ENCODE measurements around the gene ELP2. TPM values are rescaled to one million over a fixed set of nuclear protein-coding genes. Genes with fewer than 3 reads are reported as not detected.
"Not testable (repeated sequence)": the region's sequence is repeated elsewhere in the genome, so short reads cannot be mapped to it uniquely, and the experiment has no call there.

ELP2 gene
- total RNA-seq, 6 donors from 2014 or later, result 33.1 to 91.5 (median 58.3) TPM

DNA sequence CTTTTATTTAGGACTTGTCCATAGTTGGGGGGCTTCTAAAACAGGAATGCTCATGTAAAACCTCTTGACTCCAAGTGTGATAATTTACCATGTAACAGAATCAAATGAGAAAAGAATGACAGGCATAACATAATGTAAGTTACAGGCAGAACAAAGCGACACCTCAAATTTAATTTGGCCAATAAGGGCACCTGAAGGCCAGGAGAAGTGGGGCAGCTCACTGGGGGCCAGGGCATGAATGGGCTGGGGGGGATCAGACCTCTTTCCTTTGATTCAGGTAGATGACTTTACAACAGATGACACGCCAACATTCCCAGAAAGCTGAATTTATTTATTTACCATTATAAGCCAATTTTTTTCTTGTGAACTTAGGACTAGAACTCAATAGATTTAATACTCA lies 72.1 kb downstream of the ELP2 start:
- ATAC-seq (ENCODE audit: low FRiP score in 2 of 2), result no peak
- no peak overlapping the region for H3K4me3 ChIP-seq
- H3K27me3 ChIP-seq, result no peaks in the 10 kb centered on the region
- TF ChIP-seq EP300 (IDR thresholded peaks at IDR 0.05), result no peak
- TF ChIP-seq POLR2A (IDR thresholded peaks at IDR 0.05), result no peak
- TF ChIP-seq, protein P1, sequence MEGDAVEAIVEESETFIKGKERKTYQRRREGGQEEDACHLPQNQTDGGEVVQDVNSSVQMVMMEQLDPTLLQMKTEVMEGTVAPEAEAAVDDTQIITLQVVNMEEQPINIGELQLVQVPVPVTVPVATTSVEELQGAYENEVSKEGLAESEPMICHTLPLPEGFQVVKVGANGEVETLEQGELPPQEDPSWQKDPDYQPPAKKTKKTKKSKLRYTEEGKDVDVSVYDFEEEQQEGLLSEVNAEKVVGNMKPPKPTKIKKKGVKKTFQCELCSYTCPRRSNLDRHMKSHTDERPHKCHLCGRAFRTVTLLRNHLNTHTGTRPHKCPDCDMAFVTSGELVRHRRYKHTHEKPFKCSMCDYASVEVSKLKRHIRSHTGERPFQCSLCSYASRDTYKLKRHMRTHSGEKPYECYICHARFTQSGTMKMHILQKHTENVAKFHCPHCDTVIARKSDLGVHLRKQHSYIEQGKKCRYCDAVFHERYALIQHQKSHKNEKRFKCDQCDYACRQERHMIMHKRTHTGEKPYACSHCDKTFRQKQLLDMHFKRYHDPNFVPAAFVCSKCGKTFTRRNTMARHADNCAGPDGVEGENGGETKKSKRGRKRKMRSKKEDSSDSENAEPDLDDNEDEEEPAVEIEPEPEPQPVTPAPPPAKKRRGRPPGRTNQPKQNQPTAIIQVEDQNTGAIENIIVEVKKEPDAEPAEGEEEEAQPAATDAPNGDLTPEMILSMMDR (IDR thresholded peaks at IDR 0.05), result no peak
- TF ChIP-seq POLR2AphosphoS5 (IDR thresholded peaks at IDR 0.05), result no peak
- H3K9me3 ChIP-seq, result no peaks in the 10 kb centered on the region
- no peaks in the 10 kb centered on the region for H3K36me3 ChIP-seq
- WGBS, 2 donors, result 89 to 93% methylated on average over 2 of the region's 2 CpGs
- no peak for DNase-seq
- no peak overlapping the region for H3K27ac ChIP-seq
- H3K4me1 ChIP-seq, result no peaks in the 10 kb centered on the region

DNA sequence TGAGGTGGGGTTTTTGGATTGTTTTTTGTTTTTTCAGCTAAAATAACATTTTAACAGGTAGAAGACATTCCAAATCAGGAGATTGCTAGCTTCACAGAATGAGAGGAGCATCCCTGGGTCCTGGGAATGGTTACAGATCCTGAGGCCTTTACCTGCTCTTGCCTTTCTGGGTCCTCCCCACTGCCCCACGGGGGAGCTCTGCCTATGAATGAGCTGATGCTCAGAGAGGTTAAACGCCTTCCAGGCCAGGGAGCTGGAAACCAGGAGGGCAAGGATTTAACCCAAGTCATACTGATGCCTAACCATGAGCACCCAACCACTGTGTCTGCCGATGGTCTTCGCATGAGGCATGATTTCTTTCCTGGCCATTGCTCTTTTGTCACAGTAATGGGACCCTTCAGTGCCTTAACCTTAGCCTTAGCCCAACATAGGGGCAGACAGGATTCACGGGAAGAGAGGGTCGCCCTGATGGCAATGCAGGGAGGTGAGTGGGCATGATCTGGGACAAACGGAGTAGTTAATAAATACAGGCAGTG lies 73.7 kb downstream of the ELP2 start:
- ATAC-seq (ENCODE audit: low FRiP score in 2 of 2), result no peak
- H3K36me3 ChIP-seq, result no peaks in the 10 kb centered on the region
- TF ChIP-seq POLR2AphosphoS5 (IDR thresholded peaks at IDR 0.05) (no peak), POLR2A (IDR thresholded peaks at IDR 0.05) (no peak), EP300 (IDR thresholded peaks at IDR 0.05) (no peak)
- TF ChIP-seq, protein P1 (IDR thresholded peaks at IDR 0.05), result no peak
- no peaks in the 10 kb centered on the region for H3K27me3 ChIP-seq
- no peaks in the 10 kb centered on the region for H3K4me1 ChIP-seq
- no peaks in the 10 kb centered on the region for H3K9me3 ChIP-seq
- no peak overlapping the region for H3K27ac ChIP-seq
- no peak overlapping the region for H3K4me3 ChIP-seq
- 74 to 75% methylated on average over 7 of the region's 7 CpGs for WGBS, 2 donors
- DNase-seq, result no peak

GRCh38 chr18:36205166-36205565 lies 75.5 kb downstream of the ELP2 start:
- DNase-seq, result no peak
- no peak for TF ChIP-seq EP300 (IDR thresholded peaks at IDR 0.05)
- no peak for TF ChIP-seq POLR2AphosphoS5 (IDR thresholded peaks at IDR 0.05)
- TF ChIP-seq POLR2A (IDR thresholded peaks at IDR 0.05), result no peak
- TF ChIP-seq, protein P1 (IDR thresholded peaks at IDR 0.05), result no peak
- WGBS, 2 donors, result 68 to 80% methylated on average over 4 of the region's 4 CpGs
- Histone ChIP-seq H3K36me3 (no peaks in the 10 kb centered on the region), H3K9me3 (no peaks in the 10 kb centered on the region), H3K27ac (no peak overlapping the region), H3K27me3 (no peaks in the 10 kb centered on the region), H3K4me3 (no peak overlapping the region), H3K4me1 (no peaks in the 10 kb centered on the region)
- ATAC-seq (ENCODE audit: low FRiP score in 2 of 2), result no peak

DNA sequence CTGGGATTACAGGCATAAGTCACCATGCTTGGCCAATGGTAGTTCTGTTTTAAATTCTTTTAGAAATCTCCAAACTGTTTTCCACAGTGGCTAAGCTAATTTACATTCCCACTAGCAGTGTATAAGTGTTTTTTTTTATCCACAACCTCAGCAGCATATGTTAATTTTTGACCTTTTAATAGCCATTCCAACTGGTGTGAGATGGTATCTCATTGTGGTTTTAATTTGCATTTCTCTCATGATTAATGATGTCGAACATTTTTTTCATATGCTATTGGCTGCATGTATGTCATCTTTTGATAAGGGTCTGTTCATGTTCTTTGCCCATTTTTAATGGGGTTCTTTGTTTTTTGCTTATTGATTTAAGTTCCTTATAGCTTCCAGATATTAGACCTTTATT lies 77.6 kb downstream of the ELP2 start:
- WGBS, 2 donors, result 89 to 100% methylated on average over 1 of the region's 1 CpG
- Histone ChIP-seq H3K27me3 (no peaks in the 10 kb centered on the region), H3K9me3 (no peaks in the 10 kb centered on the region), H3K4me3 (no peak overlapping the region), H3K4me1 (no peaks in the 10 kb centered on the region), H3K27ac (no peak overlapping the region), H3K36me3 (no peaks in the 10 kb centered on the region)
- DNase-seq, result no peak
- ATAC-seq (ENCODE audit: low FRiP score in 2 of 2), result no peak
- TF ChIP-seq, protein P1 (IDR thresholded peaks at IDR 0.05), result no peak
- no peak for TF ChIP-seq EP300 (IDR thresholded peaks at IDR 0.05)
- TF ChIP-seq POLR2AphosphoS5 (IDR thresholded peaks at IDR 0.05), result no peak
- no peak for TF ChIP-seq POLR2A (IDR thresholded peaks at IDR 0.05)

DNA sequence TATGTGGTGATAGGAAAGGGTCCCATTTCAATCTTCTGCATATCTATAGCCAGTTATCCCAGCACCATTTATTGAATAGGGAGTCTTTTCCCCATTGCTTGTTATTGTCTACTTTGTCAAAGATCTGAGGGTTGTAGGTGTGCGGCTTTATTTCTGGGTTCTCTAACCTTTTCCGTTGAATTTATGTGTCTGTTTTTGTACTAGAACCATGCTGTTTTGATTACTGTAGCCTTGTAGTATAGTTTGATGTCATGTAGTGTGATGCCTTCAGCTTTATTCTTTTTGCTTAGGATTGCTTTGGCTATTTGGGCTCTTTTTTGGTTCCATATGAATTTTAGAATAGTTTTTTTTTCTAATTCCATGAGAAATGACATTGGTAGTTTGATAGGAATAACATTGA lies 78.3 kb downstream of the ELP2 start:
- DNase-seq; H3K27me3 ChIP-seq; H3K36me3 ChIP-seq; ATAC-seq (ENCODE audit: low FRiP score in 2 of 2); H3K4me3 ChIP-seq; H3K9me3 ChIP-seq; H3K4me1 ChIP-seq; H3K27ac ChIP-seq: not testable (repeated sequence)
- WGBS, 2 donors, result 95 to 97% methylated on average over 2 of the region's 2 CpGs
